HEK293 (cell line): ENCODE data around the gene ARSJ.

Source experiments
- CTCF ChIA-PET: fragments of 350-600 bp; formaldehyde crosslinking; extraction: SDS; loops from one replicate; lab custom pipeline; 2021; ENCODE audit warnings: antibody characterized with exemption; lab: Yijun Ruan, JAX
- POLR2A ChIA-PET: fragments of 300-600 bp; formaldehyde crosslinking; extraction: SDS; loops from one replicate; lab custom pipeline; 2020; ENCODE audit warnings: antibody characterized with exemption, inconsistent platforms; lab: Yijun Ruan, JAX
- H3K27ac ChIP-seq: fragments of 200-500 bp; sonication (Bioruptor generic); 2 replicates; pipeline ENCODE4 v1.5.1; 2014; ENCODE audit warnings: low read depth, low read length, control low read depth, inconsistent platforms; ENCODE audit errors: extremely low read depth
- H3K36me3 ChIP-seq, 2 experiments: fragments of 200-500 bp in 1 of 2; sonication (Bioruptor generic) in 1 of 2; 1 replicate in 1 of 2; 2 replicates in 1 of 2; pipeline ENCODE4 v1.5.1; 2014 to 2017; ENCODE audit warnings: inconsistent platforms in 2 of 2, low read length in 2 of 2; ENCODE audit not compliant: control insufficient read depth in 2 of 2, insufficient read depth in 1 of 2
- H3K4me1 ChIP-seq: fragments of 200-500 bp; sonication (Bioruptor generic); 2 replicates; pipeline ENCODE4 v1.5.1; 2014; ENCODE audit warnings: mild to moderate bottlenecking, low read length, inconsistent platforms; ENCODE audit not compliant: control insufficient read depth, insufficient read depth
- H3K4me3 ChIP-seq: 2 replicates; pipeline ENCODE4 v1.5.1; 2011; ENCODE audit warnings: low read depth, mild to moderate bottlenecking, control low read depth, low read length, moderate library complexity
- H3K9me3 ChIP-seq: fragments of 200-500 bp; sonication (Bioruptor generic); 2 replicates; pipeline ENCODE4 v1.5.1; 2014; ENCODE audit warnings: low read depth, low read length, inconsistent platforms; ENCODE audit not compliant: control insufficient read depth, insufficient read depth
- EGR2 ChIP-seq: fragments of 450-650 bp; formaldehyde crosslinking; IDR thresholded peaks from 2 replicates; pipeline ENCODE4 v1.5.1; 2016; ENCODE audit warnings: low read depth, missing biosample characterization, missing genetic modification characterization
- GFI1B ChIP-seq: fragments of 450-650 bp; formaldehyde crosslinking; IDR thresholded peaks from 2 replicates; pipeline ENCODE4 v1.5.1; 2016; ENCODE audit warnings: missing biosample characterization, missing genetic modification characterization
- MEIS1 ChIP-seq: sonication (generic); formaldehyde crosslinking; IDR thresholded peaks from 2 replicates; pipeline ENCODE4 v1.8.1; 2022; ENCODE audit warnings: missing genetic modification reagents, mild to moderate bottlenecking, borderline replicate concordance
- MZF1 ChIP-seq: fragments of 450-650 bp; formaldehyde crosslinking; IDR thresholded peaks from 2 replicates; pipeline ENCODE4 v1.5.1; 2017; ENCODE audit warnings: missing biosample characterization, missing genetic modification characterization, borderline replicate concordance
- OSR2 ChIP-seq: fragments of 450-650 bp; formaldehyde crosslinking; IDR thresholded peaks from 2 replicates; pipeline ENCODE4 v1.5.1; 2016; ENCODE audit warnings: missing biosample characterization, missing genetic modification characterization
- PRDM1 ChIP-seq: fragments of 450-650 bp; formaldehyde crosslinking; IDR thresholded peaks from 2 replicates; pipeline ENCODE4; 2016; ENCODE audit warnings: missing biosample characterization, missing genetic modification characterization
- ZFP41 ChIP-seq: fragments of 450-650 bp; formaldehyde crosslinking; IDR thresholded peaks from 2 replicates; pipeline ENCODE4 v1.5.1; 2016; ENCODE audit warnings: missing biosample characterization, missing genetic modification characterization, borderline replicate concordance
- ZNF112 ChIP-seq: fragments of 450-650 bp; formaldehyde crosslinking; IDR thresholded peaks from 2 replicates; pipeline ENCODE4 v1.5.0; 2017; ENCODE audit warnings: missing biosample characterization, missing genetic modification characterization
- ZNF175 ChIP-seq: fragments of 450-650 bp; formaldehyde crosslinking; IDR thresholded peaks from 2 replicates; pipeline ENCODE4 v1.5.1; 2016; ENCODE audit warnings: missing biosample characterization, missing genetic modification characterization
- ZNF202 ChIP-seq: fragments of 450-650 bp; formaldehyde crosslinking; IDR thresholded peaks from 2 replicates; pipeline ENCODE4 v1.5.1; 2016; ENCODE audit warnings: missing biosample characterization, missing genetic modification characterization, borderline replicate concordance
- ZNF239 ChIP-seq: fragments of 450-650 bp; formaldehyde crosslinking; IDR thresholded peaks from 2 replicates; pipeline ENCODE4 v1.5.1; 2016; ENCODE audit warnings: missing biosample characterization, missing genetic modification characterization
- ZNF335 ChIP-seq: fragments of 450-650 bp; formaldehyde crosslinking; conservative IDR thresholded peaks from 2 replicates; pipeline ENCODE4 v1.5.1; 2016; ENCODE audit warnings: missing biosample characterization, missing genetic modification characterization
- ZNF521 ChIP-seq: fragments of 450-650 bp; formaldehyde crosslinking; IDR thresholded peaks from 2 replicates; pipeline ENCODE4 v1.5.1; 2017; ENCODE audit warnings: missing biosample characterization, mild to moderate bottlenecking, missing genetic modification characterization
- ZNF561 ChIP-seq: fragments of 450-650 bp; IDR thresholded peaks from 2 replicates; pipeline ENCODE4 v1.5.1; 2018; ENCODE audit warnings: missing biosample characterization, missing genetic modification characterization, borderline replicate concordance
- ZNF621 ChIP-seq: fragments of 450-650 bp; formaldehyde crosslinking; IDR thresholded peaks from 2 replicates; pipeline ENCODE4 v1.5.1; 2017; ENCODE audit warnings: missing biosample characterization, missing genetic modification characterization
- ZNF623 ChIP-seq: fragments of 450-650 bp; formaldehyde crosslinking; IDR thresholded peaks from 2 replicates; pipeline ENCODE4 v1.5.1; 2016; ENCODE audit warnings: missing biosample characterization, missing genetic modification characterization
- ZNF768 ChIP-seq: fragments of 450-650 bp; formaldehyde crosslinking; IDR thresholded peaks from 2 replicates; pipeline ENCODE4 v1.5.1; 2018; ENCODE audit warnings: missing biosample characterization, mild to moderate bottlenecking, missing genetic modification characterization
- ZNF791 ChIP-seq: fragments of 450-650 bp; formaldehyde crosslinking; IDR thresholded peaks from 2 replicates; pipeline ENCODE4 v1.5.1; 2016; ENCODE audit warnings: missing biosample characterization, missing genetic modification characterization
- ZNF830 ChIP-seq: fragments of 450-650 bp; IDR thresholded peaks from 2 replicates; pipeline ENCODE4 v1.5.0; 2018; ENCODE audit warnings: missing biosample characterization, missing genetic modification characterization, low read depth, mild to moderate bottlenecking, moderate library complexity
- ZSCAN16 ChIP-seq: fragments of 450-650 bp; formaldehyde crosslinking; IDR thresholded peaks from 2 replicates; pipeline ENCODE4 v1.5.1; 2016; ENCODE audit warnings: missing biosample characterization, missing genetic modification characterization
- TF ChIP-seq, protein P1 (sequence below): fragments of 450-650 bp; formaldehyde crosslinking; IDR thresholded peaks from 2 replicates; pipeline ENCODE4 v1.5.1; 2017; ENCODE audit warnings: missing biosample characterization, missing genetic modification characterization
- TF ChIP-seq, protein P2 (sequence below): fragments of 450-650 bp; formaldehyde crosslinking; IDR thresholded peaks from 2 replicates; pipeline ENCODE4 v1.5.1; 2016; ENCODE audit warnings: missing biosample characterization, missing genetic modification characterization
- TF ChIP-seq, protein P3 (sequence below): fragments of 450-650 bp; formaldehyde crosslinking; IDR thresholded peaks from 2 replicates; pipeline ENCODE4 v1.5.1; 2016; ENCODE audit warnings: missing biosample characterization, missing genetic modification characterization
- TF ChIP-seq, protein P4 (sequence below): fragments of 450-650 bp; formaldehyde crosslinking; IDR thresholded peaks from 2 replicates; pipeline ENCODE4 v1.5.1; 2016; ENCODE audit warnings: missing biosample characterization, missing genetic modification characterization, borderline replicate concordance
- TF ChIP-seq, protein P5 (sequence below): fragments of 450-650 bp; formaldehyde crosslinking; IDR thresholded peaks from 2 replicates; pipeline ENCODE4 v1.5.1; 2016; ENCODE audit warnings: missing biosample characterization, missing genetic modification characterization

ARSJ gene

DNA sequence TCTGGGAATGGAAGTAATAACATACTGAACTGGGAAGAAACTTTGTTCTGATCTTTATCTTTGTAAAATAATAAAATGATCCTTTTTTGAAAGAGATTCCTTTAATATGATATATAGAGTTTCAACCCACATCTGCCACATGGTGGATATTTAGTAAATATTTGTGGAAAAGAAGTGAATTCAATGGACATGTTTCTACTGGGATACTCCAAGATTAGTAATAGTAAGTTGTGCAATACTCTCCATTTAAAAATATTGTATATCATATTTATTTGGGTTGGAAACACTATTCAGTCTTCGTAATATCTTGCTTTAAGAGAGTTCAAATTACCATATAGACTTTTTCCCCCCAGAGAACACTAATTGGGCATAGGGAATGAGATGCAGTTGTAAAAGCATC, 17.8 kb upstream of the ARSJ start (continued):
- TF ChIP-seq, protein P1, sequence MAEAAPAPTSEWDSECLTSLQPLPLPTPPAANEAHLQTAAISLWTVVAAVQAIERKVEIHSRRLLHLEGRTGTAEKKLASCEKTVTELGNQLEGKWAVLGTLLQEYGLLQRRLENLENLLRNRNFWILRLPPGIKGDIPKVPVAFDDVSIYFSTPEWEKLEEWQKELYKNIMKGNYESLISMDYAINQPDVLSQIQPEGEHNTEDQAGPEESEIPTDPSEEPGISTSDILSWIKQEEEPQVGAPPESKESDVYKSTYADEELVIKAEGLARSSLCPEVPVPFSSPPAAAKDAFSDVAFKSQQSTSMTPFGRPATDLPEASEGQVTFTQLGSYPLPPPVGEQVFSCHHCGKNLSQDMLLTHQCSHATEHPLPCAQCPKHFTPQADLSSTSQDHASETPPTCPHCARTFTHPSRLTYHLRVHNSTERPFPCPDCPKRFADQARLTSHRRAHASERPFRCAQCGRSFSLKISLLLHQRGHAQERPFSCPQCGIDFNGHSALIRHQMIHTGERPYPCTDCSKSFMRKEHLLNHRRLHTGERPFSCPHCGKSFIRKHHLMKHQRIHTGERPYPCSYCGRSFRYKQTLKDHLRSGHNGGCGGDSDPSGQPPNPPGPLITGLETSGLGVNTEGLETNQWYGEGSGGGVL, result no peak
- no peak for TF ChIP-seq EGR2
- TF ChIP-seq ZNF791 (tag by site-specific recombination), result no peak
- TF ChIP-seq GFI1B (tag by site-specific recombination), result no peak
- no peak for TF ChIP-seq ZNF561 (tag by site-specific recombination)
- TF ChIP-seq MEIS1 (CRISPR knock-in tag), result no peak
- no peak for TF ChIP-seq ZNF112 (tag by site-specific recombination)

DNA sequence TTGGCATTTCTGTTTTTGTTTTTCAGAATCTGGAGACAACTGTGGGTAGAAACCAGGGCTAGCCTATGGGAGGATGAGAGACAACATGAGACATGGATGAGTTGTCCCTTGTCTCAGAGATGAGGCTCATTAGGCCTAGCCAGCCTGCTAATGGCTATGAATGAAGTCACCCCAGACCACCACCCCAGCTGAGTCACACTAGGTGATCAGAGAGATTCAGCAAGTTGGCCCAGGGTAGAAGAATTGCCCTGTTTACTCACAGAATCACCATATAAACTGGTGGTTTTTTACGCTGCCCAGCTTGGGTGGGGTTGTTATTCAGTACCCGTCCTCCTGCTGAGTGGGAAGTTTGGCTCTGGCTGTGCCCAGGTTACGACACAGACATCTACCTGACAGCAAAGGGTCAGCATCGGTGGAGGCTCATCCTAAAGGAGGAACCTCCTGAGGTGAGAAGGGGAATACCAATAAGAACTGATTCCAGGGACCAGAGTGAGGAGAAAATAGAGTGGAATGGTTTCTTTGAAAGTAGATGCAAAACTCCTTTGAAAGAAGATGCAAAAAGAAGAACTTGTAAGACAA, 17.2 kb upstream of the ARSJ start:
- CTCF ChIA-PET, result no interaction called here
- H3K9me3 ChIP-seq, result no peaks in the 10 kb centered on the region
- POLR2A ChIA-PET, result no interaction called here

More for the DNA sequence above, 17.2 kb upstream of the ARSJ start:
- Histone ChIP-seq H3K4me3 (no peak overlapping the region), H3K4me1 (no peaks in the 10 kb centered on the region), H3K36me3 (no peaks in the 10 kb centered on the region), H3K27ac (no peak overlapping the region)
- TF ChIP-seq ZNF239 (tag by site-specific recombination) (no peak), PRDM1 (tag by site-specific recombination) (no peak), ZNF175 (tag by site-specific recombination) (no peak), ZNF202 (tag by site-specific recombination) (no peak), ZFP41 (no peak), MZF1 (no peak), GFI1B (tag by site-specific recombination) (no peak), ZNF335 (tag by site-specific recombination) (no peak), ZNF830 (tag by site-specific recombination) (no peak), ZNF521 (tag by site-specific recombination) (no peak), OSR2 (tag by site-specific recombination) (no peak), ZNF768 (no peak), ZNF623 (no peak), ZNF621 (tag by site-specific recombination) (no peak), ZSCAN16 (tag by site-specific recombination) (no peak)
- TF ChIP-seq, protein P2, sequence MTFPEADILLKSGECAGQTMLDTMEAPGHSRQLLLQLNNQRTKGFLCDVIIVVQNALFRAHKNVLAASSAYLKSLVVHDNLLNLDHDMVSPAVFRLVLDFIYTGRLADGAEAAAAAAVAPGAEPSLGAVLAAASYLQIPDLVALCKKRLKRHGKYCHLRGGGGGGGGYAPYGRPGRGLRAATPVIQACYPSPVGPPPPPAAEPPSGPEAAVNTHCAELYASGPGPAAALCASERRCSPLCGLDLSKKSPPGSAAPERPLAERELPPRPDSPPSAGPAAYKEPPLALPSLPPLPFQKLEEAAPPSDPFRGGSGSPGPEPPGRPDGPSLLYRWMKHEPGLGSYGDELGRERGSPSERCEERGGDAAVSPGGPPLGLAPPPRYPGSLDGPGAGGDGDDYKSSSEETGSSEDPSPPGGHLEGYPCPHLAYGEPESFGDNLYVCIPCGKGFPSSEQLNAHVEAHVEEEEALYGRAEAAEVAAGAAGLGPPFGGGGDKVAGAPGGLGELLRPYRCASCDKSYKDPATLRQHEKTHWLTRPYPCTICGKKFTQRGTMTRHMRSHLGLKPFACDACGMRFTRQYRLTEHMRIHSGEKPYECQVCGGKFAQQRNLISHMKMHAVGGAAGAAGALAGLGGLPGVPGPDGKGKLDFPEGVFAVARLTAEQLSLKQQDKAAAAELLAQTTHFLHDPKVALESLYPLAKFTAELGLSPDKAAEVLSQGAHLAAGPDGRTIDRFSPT (tag by site-specific recombination), result no peak
- TF ChIP-seq, protein P3, sequence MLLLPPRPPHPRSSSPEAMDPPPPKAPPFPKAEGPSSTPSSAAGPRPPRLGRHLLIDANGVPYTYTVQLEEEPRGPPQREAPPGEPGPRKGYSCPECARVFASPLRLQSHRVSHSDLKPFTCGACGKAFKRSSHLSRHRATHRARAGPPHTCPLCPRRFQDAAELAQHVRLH (tag by site-specific recombination), result no peak
- TF ChIP-seq, protein P4, sequence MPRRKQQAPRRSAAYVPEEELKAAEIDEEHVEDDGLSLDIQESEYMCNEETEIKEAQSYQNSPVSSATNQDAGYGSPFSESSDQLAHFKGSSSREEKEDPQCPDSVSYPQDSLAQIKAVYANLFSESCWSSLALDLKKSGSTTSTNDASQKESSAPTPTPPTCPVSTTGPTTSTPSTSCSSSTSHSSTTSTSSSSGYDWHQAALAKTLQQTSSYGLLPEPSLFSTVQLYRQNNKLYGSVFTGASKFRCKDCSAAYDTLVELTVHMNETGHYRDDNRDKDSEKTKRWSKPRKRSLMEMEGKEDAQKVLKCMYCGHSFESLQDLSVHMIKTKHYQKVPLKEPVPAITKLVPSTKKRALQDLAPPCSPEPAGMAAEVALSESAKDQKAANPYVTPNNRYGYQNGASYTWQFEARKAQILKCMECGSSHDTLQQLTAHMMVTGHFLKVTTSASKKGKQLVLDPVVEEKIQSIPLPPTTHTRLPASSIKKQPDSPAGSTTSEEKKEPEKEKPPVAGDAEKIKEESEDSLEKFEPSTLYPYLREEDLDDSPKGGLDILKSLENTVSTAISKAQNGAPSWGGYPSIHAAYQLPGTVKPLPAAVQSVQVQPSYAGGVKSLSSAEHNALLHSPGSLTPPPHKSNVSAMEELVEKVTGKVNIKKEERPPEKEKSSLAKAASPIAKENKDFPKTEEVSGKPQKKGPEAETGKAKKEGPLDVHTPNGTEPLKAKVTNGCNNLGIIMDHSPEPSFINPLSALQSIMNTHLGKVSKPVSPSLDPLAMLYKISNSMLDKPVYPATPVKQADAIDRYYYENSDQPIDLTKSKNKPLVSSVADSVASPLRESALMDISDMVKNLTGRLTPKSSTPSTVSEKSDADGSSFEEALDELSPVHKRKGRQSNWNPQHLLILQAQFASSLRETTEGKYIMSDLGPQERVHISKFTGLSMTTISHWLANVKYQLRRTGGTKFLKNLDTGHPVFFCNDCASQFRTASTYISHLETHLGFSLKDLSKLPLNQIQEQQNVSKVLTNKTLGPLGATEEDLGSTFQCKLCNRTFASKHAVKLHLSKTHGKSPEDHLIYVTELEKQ (tag by site-specific recombination), result no peak
- TF ChIP-seq, protein P5, sequence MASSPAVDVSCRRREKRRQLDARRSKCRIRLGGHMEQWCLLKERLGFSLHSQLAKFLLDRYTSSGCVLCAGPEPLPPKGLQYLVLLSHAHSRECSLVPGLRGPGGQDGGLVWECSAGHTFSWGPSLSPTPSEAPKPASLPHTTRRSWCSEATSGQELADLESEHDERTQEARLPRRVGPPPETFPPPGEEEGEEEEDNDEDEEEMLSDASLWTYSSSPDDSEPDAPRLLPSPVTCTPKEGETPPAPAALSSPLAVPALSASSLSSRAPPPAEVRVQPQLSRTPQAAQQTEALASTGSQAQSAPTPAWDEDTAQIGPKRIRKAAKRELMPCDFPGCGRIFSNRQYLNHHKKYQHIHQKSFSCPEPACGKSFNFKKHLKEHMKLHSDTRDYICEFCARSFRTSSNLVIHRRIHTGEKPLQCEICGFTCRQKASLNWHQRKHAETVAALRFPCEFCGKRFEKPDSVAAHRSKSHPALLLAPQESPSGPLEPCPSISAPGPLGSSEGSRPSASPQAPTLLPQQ (tag by site-specific recombination), result no peak
